ENCODE measurements around the gene SYT5. TPM values are rescaled to one million over a fixed set of nuclear protein-coding genes. Genes with fewer than 3 reads are reported as not detected.

SYT5 gene
- total and polyA plus RNA-seq, 2 of the 13 experiments (the other 11 are each of a cell fraction or from before 2014, with no cell fraction given): not detected

GRCh38 chr19:55166530-55167268 is 13.4 kb downstream of the SYT5 start, which contains the start of gene DNAAF3 (continued):
- TF ChIP-seq MNT (IDR thresholded peaks at IDR 0.05) (peak; percentile 56), ZNF276 (CRISPR knock-in tag; IDR thresholded peaks at IDR 0.05; ENCODE audit: low read depth) (no peak), NR2F6 (IDR thresholded peaks at IDR 0.05) (no peak), NR2F6 (CRISPR knock-in tag; IDR thresholded peaks at IDR 0.05) (no peak), ZEB1 (IDR thresholded peaks at IDR 0.05; ENCODE audit: insufficient replicate concordance, low read depth) (no peak), SAFB2 (CRISPR knock-in tag; IDR thresholded peaks at IDR 0.05; ENCODE audit: borderline replicate concordance, low read depth) (no peak), SRF (IDR thresholded peaks at IDR 0.05; ENCODE audit: low read depth, low read length) (no peak), SP5 (CRISPR knock-in tag; IDR thresholded peaks at IDR 0.05; ENCODE audit: borderline replicate concordance, low read depth) (peak; percentile 73; the same call in 1 of the 2 replicates), PHF21A (CRISPR knock-in tag; IDR thresholded peaks at IDR 0.05) (no peak), GRHL1 (CRISPR knock-in tag; conservative IDR thresholded peaks at IDR 0.05) (no peak), PRDM10 (CRISPR knock-in tag; IDR thresholded peaks at IDR 0.05; ENCODE audit: low read depth) (peak; percentile 100), ZNF207 (IDR thresholded peaks at IDR 0.05; ENCODE audit: borderline replicate concordance) (no peak), MLX (CRISPR knock-in tag; IDR thresholded peaks at IDR 0.05) (no peak), MXD1 (CRISPR knock-in tag; IDR thresholded peaks at IDR 0.05) (no peak), HDAC1 (CRISPR knock-in tag; IDR thresholded peaks at IDR 0.05) (peak; percentile 86), KLF9 (CRISPR knock-in tag; IDR thresholded peaks at IDR 0.05; ENCODE audit: low read depth) (no peak), XRCC5 (optimal IDR thresholded peaks at IDR 0.05; ENCODE audit: low read length) (peak; percentile 13), ZFP1 (CRISPR knock-in tag; IDR thresholded peaks at IDR 0.05) (no peak), RFX1 (IDR thresholded peaks at IDR 0.05) (peak; percentile 99), ZNF556 (CRISPR knock-in tag; IDR thresholded peaks at IDR 0.05; ENCODE audit: borderline replicate concordance) (no peak)
